GOT3 (cell line): ENCODE results near the gene SHROOM3.

Experiments
- DNase-seq: peaks from one replicate; lab custom pipeline; 2025; ENCODE audit warnings: mixed read lengths; lab: John Stamatoyannopoulos, UW

The SHROOM3 gene

DNA sequence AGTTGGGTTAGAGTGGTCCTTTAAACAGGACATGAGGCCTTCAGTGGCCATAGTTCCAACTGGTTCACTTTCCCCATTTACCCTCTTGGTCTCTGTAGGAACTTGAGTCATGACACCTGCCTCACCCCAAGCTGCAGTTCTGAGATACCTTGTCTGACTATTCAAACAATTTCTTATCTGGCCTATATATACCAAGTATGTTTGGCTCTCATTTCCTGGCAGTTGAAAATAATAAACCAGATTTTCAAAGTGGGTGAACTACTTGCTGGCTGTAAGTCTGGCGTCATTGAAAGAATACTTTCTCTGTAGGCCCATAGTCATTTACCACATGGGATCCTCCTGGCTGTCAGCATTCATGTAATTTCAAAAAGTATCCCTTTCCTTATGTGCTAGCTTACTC, 228.8 kb downstream of the SHROOM3 start:
- no peak for DNase-seq

DNA sequence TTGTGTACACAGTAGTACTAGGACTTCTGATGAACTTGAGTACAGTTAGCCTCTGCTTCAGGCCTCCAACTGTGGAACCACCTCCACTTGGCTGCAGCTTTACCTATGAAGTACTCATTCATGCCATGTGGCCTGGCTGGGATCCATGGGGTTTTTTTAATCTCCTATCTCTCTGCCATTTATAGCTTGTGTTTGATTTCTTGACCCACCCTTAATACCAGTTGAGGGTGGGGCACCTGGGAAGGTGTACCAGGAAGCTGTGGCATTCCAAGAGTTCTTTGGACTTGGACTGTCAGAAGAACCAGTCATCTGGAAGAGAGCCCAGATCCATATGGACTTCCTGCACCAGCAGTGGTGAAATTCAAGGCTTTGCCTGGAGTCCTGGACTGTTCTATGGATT, 230.1 kb downstream of the SHROOM3 start:
- DNase-seq = no peak

DNA sequence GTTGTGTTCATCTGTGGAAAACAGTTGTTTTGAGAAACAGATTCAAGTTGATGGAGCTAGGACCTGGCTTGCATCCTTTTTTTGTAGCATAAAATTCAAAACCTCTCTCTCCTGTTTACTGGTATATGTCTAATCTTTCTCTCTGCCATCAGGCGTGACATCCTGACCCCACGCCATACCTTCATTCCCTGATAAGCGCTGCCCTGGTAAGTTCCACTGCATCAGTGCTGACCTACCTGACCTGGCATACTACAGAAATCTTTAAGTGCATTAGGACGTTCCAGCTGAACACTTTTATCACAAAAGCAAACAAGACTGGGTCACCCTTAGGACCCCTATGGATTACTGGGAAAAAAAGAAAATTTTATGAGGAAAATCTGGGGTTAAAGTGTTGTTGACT, 230.7 kb downstream of the SHROOM3 start:
- no peak for DNase-seq

DNA sequence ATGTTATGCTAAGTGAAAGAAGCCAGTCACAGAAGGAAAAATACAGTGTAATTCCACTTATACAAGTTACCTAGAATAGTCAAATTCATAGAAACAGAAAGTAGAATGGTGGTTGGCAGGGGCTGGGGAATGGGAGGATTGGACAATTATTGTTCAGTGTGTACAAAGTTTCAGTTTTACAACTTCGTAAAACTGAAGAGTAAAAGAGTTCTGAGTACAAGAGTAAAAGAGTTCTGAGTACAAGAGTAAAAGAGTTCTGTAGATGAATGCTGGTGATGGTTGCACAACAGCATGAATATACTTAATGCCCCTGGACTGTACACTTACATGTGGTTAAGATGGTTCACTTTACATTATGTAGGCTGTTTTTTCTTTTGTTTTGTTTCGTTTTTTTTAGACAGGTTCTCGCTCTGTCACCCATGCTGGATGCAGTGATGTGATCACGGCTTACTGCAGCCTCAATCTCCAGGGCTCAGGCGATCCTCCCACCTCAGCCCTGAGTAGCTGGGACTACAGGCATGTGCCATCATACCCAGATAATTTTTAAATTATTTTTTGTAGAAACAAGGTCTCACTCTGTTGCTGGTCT, 232.0 kb downstream of the SHROOM3 start:
- no peak for DNase-seq

DNA sequence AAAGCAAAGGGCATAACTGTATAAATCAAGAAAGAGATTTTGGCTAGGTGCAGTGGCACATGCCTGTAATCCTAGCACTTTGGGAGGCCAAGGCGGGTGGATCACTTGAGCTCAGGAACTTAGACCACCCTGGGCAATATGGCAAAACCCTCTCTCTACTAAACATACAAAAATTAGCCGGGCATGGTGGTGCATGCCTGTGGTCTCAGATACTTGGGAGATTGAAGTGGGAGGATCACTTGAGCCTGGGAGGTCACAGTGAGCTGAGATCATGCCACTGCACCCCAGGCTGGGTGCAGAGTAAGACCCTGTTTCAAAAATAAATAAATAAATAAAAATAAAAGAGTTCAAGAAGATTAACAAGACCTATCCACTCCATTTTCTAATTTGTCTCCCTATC, 235.6 kb downstream of the SHROOM3 start:
- DNase-seq = no peak

DNA sequence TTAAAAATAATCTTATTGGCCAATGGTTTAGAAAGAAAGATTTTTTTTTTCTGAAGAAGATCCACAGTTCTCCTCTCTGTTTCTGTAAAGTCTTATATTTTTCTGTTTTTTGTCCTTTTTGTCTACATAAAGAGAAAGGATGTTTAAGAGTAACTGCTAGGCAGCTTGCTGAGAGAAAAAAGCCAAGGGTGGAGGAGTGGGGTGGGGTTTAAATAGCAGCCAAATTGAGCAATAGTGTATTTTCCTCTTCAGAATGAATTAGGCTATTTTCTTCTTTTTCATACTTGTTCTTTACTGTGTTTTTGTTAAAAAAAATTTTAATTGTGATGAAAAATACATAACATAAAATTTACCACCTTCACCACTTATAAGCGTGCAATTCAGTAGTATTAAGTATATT, 238.3 kb downstream of the SHROOM3 start:
- DNase-seq = no peak

DNA sequence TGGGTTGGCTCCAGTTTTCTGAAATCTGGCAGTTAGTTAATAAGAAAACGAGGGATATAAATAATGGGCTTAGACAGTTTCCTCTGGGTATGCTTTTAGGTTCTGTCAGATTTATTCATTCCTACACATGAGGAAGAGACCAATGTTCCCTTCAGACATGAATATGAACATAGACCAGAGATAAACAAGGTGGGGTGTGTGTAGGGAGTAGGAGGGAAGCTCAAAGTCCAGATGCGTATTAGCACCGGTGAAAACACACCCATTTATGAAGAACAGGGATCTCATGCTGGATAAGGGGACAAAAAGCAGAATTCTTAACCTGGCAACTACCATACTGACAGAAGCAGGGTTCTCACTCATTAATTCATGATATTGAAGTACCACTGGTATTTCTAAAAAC, 240.0 kb downstream of the SHROOM3 start:
- no peak for DNase-seq

DNA sequence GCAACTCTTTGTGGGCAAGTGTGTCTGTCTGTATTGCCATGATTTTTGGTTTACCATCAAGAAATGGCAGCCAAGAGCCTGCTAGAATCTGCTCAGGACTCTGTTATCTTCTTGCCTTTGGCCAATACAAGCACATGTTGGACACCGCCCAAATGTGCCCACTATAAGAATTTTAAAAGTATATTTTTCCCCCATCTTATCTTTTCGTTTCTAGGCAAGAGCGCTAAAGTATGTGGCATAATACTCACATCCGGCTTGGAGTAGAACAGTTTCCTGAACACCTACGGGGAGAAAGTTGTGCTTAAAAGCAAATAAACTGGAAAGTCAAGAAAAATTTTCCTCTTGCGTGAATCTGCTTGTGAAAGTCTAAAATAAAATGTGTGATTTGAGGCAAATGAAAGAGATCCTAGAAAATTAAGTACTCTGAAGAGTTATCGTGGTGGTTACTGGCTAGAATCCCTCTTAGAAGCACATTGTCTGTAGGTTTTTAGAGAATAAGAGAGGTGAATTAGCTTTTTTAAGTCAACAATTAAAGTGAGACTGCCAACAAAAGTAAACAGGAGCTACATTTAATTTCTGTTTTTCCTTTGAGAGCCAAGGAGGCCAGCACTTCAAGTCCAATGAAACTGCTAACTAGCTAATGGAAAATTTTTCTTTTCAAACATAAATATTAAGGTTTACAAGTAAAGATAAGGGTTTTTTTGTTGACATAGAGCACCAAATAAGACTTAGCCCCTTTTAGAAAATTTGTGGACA, 242.7 kb downstream of the SHROOM3 start:
- DNase-seq = no peak

- DNase-seq = no peak
These were observed 244.7 kb downstream of the SHROOM3 start for GRCh38 chr4:76679691-76680090.

DNA sequence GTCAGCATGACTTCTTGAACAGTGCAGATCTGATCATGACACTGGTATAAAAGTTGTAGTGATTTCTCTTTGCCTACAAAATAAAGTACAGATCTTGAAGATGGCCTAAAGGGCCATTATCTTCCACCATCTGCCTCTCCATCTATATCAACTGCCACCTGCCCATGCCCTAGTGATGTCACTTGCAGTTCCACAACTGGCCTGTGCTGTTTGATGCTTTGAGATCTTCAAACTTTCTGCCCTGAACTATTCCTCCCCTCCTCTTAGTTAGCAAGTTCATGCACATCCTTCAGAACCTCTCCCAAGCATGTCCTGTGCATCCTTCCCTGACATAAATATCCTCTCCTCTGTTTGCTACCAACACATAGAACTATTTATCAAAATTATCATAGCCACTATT, 245.9 kb downstream of the SHROOM3 start:
- DNase-seq = no peak

GRCh38 chr4:76681996-76682395, 247.0 kb downstream of the SHROOM3 start:
- no peak for DNase-seq

DNA sequence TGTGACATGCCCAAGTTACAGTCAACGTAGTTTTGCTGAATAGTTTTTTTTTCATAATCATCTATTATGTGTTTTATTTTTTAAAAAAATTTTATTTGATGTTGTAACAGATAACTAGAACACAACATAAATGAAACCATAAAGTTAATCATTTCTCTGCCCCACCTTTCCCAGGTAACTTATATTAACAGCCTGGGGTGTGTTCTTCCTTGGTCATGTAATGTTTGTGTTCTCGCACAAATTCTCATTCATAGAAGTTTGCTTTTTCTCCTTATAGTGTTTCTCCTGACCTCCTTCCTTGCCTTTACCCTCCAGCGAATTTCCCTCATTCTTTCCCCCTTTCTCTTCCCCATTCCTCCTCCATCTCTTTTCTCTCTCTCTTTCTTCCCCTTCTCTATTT, 248.1 kb downstream of the SHROOM3 start:
- DNase-seq = no peak

DNA sequence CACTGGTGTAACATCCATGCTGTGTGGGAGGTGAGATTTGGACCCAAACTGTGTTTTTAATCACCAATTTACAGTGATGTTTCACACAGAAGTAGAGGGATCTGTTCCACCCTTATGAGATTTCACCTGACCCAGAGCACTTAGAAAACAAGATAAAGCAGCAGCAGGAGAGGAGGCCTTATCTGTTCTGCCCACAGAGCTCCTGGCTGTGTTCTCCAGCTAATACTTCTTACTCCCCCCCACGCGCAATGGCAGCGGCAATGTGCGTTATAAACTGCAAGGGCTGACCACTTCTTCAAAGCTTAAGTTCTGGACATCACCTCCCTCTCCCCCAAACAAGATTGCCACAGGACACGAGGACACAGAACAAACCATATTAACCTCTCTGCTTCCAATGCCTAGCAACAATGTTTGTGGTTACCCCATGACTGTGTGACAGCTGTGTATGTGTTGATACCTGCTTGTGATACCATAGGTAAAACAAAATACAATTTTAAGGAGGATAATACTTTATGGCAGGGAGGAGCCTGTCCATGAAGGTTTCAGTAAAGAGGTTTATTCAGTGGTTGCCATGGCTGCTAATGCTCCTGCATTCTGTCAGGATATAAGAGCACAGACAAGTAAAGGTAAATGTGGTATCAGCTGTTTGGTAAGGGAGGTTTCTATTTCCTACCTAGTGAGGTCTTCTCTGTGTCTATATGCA, 252.9 kb downstream of the SHROOM3 start:
- no peak for DNase-seq

DNA sequence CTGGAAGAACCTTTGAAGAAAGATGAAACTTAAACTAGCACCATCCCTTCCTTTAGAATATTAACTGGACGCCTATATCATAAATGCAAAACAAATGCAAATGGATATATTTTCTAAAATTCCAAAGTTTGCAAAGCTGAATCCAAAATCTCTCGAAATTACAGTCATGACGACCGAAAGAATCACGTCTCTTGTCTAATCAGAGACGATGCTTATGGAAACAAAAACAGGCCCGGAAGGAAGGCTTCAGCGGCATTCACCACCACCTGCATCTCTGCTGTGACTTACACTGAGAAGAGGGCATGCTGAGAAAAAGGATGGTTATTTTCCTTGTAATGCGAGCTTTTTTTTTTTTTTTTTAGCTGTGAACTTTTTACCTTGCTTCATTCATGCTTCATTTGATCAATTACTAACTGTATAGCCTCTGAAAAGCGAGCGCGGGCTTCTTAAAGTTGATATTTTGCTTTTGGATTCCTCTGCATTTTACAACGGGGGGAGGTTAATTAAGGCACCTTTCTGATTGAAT, 253.7 kb downstream of the SHROOM3 start:
- no peak for DNase-seq

- DNase-seq = peak; percentile 8
These were observed 254.3 kb downstream of the SHROOM3 start for GRCh38 chr4:76689145-76689817.

- no peak for DNase-seq
These were observed 255.2 kb downstream of the SHROOM3 start for GRCh38 chr4:76690011-76690905.

DNA sequence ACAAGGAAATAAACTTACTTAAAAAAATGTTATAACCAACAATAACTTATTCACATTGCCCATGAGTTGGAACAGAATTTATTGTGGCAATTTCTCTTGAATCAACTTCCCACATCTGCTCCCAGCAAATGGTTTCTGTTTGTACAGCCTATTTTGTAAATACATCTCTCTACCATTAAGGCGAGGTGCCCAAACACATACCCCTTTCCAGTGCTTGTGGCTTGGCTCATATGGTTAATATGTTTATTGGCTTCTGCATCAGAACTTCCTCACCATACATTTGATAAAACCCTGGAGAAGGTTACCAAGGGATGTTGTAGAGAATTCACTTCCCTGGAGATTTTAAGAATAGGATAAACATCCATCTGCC, 255.9 kb downstream of the SHROOM3 start:
- no peak for DNase-seq

GRCh38 chr4:76691807-76692582, 257.0 kb downstream of the SHROOM3 start:
- no peak for DNase-seq

GRCh38 chr4:76692761-76693160, 257.7 kb downstream of the SHROOM3 start:
- DNase-seq = no peak

DNA sequence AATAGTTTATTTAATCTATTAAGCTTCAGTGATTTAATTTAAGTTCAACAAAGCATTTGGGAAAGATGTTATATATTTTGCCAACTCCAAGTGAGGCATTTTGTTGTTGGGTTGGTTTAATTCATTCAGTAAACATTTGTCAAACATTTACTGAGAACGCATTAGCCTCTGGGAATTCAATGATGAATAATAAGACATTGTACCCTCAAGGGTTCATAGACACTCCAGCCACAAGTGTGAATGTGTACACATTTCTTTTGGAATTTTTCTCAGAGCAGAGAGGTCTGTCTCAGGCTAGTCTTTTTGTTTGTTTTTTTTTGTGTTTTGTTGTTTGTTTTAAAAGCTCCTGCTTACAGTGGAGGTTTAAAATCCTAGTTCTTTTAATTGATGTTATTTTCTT, 259.0 kb downstream of the SHROOM3 start:
- no peak for DNase-seq

- DNase-seq = no peak
These were observed 261.1 kb downstream of the SHROOM3 start for GRCh38 chr4:76696109-76696508.
